ENCODE results near the gene RAB42.

DNA sequence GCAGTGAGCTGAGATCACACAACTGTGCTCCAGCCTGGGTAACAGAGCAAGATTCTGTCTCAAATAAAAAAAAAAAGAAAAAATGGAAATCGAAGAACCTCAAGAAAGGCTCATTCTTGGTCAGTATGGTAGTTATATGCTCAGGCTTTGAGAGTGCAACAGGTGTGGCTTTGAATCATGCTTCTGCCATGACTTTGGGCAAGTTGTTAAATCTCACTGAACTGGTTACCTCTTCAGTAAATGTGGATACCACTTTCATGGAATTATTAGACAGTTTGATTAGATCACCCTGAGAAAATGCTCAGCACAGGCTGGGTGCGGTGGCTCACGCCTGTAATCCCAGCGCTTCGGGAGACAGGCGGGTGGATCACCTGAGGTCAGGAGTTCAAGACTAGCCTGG lies 26.3 kb upstream of the RAB42 start:
- TF ChIP-seq, protein P1, sequence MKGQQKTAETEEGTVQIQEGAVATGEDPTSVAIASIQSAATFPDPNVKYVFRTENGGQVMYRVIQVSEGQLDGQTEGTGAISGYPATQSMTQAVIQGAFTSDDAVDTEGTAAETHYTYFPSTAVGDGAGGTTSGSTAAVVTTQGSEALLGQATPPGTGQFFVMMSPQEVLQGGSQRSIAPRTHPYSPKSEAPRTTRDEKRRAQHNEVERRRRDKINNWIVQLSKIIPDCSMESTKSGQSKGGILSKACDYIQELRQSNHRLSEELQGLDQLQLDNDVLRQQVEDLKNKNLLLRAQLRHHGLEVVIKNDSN (IDR thresholded peaks at IDR 0.05), result no peak
- TF ChIP-seq RAD21 (IDR thresholded peaks at IDR 0.05; ENCODE audit: low read depth) (no peak), EGR1 (IDR thresholded peaks at IDR 0.05) (no peak)
